NB4 (cell line): ENCODE measurements around the gene GUCY2D.
A peak's percentile ranks its signal among the peaks of the same experiment; 100 is the strongest.
"Not testable (repeated sequence)": the region's sequence is repeated elsewhere in the genome, so short reads cannot be mapped to it uniquely, and the experiment has no call there.

Source experiments
- DNase-seq: peaks from one replicate; pipeline ENCODE4 v3.0.0; 2010; ENCODE audit warnings: low read depth
- H3K4me3 ChIP-seq: one replicate; pipeline ENCODE4 v1.5.1; 2011; ENCODE audit warnings: mild to moderate bottlenecking, low read depth, low read length, moderate library complexity
- CTCF ChIP-seq: IDR thresholded peaks from one replicate; pipeline ENCODE4 v1.5.1; 2012; ENCODE audit warnings: low read depth, low read length
- MAX ChIP-seq: IDR thresholded peaks from 2 replicates; pipeline ENCODE4 v1.6.1; 2011; ENCODE audit warnings: low read depth, low read length
- MYC ChIP-seq: IDR thresholded peaks from 2 replicates; pipeline ENCODE4 v1.6.1; 2011; ENCODE audit warnings: low read depth, low read length
- POLR2A ChIP-seq: IDR thresholded peaks from 2 replicates; pipeline ENCODE4 v1.6.1; 2011; ENCODE audit warnings: mild to moderate bottlenecking; ENCODE audit not compliant: insufficient read length; ENCODE audit errors: extremely low read depth

The GUCY2D gene

DNA sequence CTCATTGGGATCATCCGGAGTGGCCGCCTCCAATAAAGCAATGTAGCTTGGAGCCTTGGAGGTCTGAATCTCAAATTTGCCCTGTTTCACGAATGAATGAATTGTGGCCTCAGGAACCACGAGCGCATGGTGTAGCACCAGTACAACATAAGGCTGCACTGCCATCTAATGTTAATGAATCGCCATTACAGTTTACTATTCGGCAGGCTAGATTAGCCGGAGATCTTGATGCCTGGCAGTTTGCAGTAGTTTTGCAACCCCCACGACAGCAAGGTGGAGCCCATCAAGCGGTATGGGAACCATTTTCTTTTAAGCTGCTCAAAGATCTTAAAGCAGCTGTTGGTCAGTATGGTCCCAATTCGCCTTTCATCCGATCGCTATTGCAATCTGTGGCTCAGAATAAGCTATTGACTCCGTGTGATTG, 55.3 kb downstream of the GUCY2D start:
- peak overlapping the region; percentile 59 for H3K4me3 ChIP-seq

DNA sequence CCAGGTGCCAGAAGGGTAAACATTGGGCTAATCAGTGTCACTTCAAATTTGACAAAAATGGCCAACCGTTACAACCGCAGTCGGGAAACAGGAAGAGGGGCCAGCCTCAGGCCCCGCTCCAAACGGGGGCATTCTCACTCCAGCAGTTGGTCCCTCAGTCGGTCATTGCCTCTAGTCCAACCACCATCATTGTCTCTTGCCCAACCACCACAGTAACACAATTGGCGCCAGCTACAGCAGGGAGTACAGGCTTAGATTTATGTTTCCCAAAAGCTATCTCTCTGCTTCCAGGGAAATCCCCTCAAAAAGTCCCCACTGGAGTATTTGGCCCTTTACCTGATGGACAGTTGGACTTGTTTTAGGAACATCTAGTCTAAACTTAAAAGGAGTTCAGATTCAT, 56.7 kb downstream of the GUCY2D start:
- no peak for DNase-seq
- H3K4me3 ChIP-seq, result no peak overlapping the region
- TF ChIP-seq POLR2A (no peak), CTCF (no peak), MAX (no peak), MYC (no peak)

More for the DNA sequence above, 55.3 kb downstream of the GUCY2D start:
- TF ChIP-seq MYC (peak; percentile 99), CTCF (peak; percentile 35), POLR2A (no peak), MAX (peak; percentile 93)
- DNase-seq, result peak; percentile 87

DNA sequence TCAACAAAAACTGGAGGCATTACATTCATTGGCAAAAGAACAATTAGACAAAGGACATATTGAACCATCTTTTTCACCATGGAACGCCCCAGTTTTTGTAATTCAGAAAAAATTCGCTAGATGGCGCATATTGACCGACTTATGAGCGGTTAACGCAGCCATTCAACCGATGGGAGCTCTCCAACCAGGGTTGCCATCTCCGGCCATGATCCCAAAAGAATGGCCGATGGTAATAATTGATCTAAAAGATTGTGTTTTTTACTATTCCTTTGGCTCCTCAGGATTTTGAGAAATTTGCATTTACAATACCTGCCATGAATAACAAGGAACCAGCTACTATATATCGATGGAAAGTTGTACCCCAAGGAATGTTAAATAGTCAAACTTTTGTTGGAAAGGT, 57.9 kb downstream of the GUCY2D start:
- TF ChIP-seq MYC, result no peak
- TF ChIP-seq CTCF, result peak; percentile 33
- peak; percentile 67 for DNase-seq
- no peak overlapping the region for H3K4me3 ChIP-seq

DNA sequence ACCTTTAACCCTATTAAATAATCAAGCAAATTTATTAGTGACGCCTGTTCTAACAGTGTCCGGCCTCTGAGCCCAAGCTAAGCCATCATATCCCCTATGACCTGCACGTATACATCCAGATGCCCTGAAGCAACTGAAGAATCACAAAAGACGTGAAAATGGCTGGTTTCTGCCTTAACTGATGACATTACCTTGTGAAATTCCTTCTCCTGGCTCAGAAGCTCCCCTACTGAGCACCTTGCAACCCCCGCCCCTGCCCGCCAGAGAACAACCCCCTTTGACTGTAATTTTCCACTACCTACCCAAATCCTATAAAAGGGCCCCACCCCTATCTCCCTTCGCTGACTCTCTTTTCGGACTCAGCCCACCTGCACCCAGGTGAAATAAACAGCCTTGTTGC, 59.4 kb downstream of the GUCY2D start:
- not testable (repeated sequence) for DNase-seq, H3K4me3 ChIP-seq

- H3K4me3 ChIP-seq, result no peak overlapping the region
- no peak for TF ChIP-seq MAX
- no peak for TF ChIP-seq POLR2A
- no peak for TF ChIP-seq MYC
- no peak for TF ChIP-seq CTCF
- DNase-seq, result no peak
These were observed 60.0 kb downstream of the GUCY2D start for GRCh38 chr17:8062435-8062806.

- TF ChIP-seq POLR2A (no peak), MAX (no peak), MYC (no peak), CTCF (no peak)
- no peak for DNase-seq
- no peak overlapping the region for H3K4me3 ChIP-seq
These were observed 60.5 kb downstream of the GUCY2D start for GRCh38 chr17:8062807-8063483.
